GM19463 (cell line): ENCODE results near the gene GASK1B.
A peak's percentile ranks its signal among the peaks of the same experiment; 100 is the strongest.

ENCODE experiments used
- ATAC-seq: cut with Tn5 transposase; IDR thresholded peaks from one replicate; pipeline ENCODE4 v1.9.1; 2021; ENCODE audit warnings: mild to moderate bottlenecking, moderate library complexity; ENCODE audit not compliant: unreplicated experiment

The GASK1B gene

GRCh38 chr4:158155656-158156356, 17.0 kb downstream of the GASK1B start:
- no peak for ATAC-seq

GRCh38 chr4:158147151-158147550, 25.7 kb downstream of the GASK1B start:
- no peak for ATAC-seq

- no peak for ATAC-seq
These were observed 26.1 kb downstream of the GASK1B start for GRCh38 chr4:158146736-158147135.

DNA sequence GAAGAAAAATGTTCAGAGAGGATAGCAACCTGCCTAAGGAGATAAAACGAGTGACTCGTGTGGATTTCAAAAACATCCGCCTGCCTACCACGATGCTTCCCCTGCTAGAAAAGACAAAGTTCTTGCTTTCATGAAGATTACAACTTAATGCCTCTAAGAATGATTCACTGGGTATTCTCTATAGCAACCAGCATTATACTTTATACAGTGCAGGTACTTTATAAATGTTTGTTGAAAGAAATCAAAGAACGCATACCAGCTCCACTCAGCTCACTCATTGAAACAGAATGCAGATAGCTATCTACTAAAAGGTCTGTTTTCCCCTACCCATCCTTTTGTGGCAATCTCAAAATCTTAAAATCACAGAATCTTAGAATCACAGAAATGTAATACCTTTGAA, 33.7 kb downstream of the GASK1B start:
- no peak for ATAC-seq

DNA sequence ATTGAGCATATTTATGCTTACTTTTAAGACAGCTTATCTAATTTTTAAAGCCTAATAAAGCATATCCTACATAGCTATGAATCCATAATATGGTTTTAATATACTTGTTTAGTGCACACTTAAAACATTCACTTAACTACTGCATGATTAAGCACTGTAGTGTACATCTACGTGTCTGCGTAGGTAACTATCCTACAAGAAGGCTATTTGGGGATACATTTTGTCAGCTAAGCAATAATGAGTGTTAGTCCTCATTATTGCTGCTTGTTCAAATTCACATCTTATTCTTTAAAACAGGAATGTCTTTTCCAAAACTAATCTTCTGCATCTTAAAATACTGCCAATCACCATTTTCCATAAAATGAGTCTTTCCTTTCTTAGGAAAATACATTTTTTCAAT, 38.6 kb downstream of the GASK1B start:
- ATAC-seq = no peak

DNA sequence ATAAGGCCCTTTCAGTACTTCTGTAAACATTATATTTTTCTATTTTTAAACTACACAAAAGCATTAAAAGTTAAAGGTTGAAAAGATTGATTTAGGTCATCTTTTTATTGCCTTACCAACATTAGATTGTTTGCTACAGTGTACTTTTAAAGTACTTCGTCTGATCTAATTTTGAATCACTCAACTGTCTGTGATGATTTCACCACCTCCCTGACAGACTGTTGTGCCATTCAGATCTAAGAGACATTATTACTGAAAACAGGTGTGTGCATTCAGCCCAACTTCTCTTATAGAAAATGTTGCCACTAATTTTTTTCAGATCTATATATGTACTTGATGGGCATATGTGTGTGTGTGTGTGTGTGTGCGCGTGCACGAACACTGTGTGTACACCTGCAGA, 39.3 kb downstream of the GASK1B start:
- no peak for ATAC-seq

DNA sequence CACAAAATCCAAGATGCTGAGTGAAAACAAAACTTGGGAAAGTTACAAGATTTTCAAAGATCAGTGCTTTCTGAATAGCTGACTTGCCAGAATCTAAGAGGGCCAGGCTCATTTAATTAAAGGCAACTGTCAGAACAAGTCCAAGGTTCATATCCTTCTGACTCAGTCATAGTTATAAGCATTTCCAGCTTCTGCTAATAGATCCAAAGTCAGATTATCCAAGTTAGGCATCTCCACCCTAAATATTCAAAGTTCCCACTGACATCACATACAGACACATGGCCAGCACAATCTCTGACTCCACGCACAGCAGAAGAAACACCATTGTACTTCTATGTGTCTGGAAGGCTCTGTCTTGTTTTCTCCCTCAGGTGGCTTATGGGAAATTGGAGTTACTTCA, 41.8 kb downstream of the GASK1B start:
- no peak for ATAC-seq

DNA sequence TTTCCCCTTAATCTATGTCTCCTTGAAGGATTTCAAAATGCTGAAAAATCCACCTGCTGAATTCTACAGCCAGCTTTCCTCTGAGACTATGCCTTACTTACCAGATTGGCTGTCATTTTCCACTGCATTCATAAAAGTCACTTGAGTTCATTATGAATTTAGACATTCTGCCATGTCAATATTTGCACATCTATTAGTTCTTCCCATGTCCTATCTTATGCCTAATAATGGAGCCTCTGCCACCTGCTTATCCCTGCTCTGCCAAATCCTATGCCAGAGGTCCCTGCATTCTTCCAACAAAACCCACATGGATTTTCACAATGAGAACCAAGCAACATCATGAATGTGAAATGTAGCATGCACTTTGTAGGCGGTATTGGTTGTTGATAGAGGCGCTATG, 42.6 kb downstream of the GASK1B start:
- no peak for ATAC-seq

GRCh38 chr4:158129694-158130093, 43.1 kb downstream of the GASK1B start:
- ATAC-seq = peak; percentile 94

GRCh38 chr4:158128540-158128939, 44.3 kb downstream of the GASK1B start:
- no peak for ATAC-seq

DNA sequence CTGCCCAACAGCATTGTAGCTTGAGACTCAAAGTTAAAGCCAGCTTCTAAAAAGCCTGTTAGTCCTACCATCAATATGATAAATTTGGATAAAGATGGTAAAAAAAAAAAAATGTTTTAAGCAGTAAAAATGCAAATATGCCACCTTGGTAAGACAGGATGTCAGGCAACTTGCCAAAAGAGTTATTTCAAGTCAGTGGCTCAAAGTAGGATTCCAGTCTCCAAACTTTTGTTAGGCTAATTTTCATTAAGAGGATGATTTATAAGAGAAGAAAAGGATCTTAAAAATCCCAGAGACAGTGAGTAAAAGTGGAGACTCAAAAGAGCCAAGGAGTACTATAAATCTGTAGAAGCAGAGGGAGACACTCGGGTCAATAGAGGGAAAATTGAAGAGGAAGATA, 47.5 kb downstream of the GASK1B start:
- ATAC-seq = no peak
